Fibroblast of lung (primary cell): ENCODE results near the gene SCGB3A1.

Experiments
- CTCF ChIP-seq, 2 donors: IDR thresholded peaks in 1 of 2; conservative IDR thresholded peaks in 1 of 2; 1 replicate in 1 of 2; 2 replicates in 1 of 2; pipeline ENCODE4 v1.5.1; 2011 to 2012; ENCODE audit warnings: low read length in 2 of 2, control low read depth in 1 of 2, inconsistent platforms in 1 of 2, low read depth in 1 of 2, mild to moderate bottlenecking in 1 of 2
- EZH2 ChIP-seq: IDR thresholded peaks from 2 replicates; pipeline ENCODE4 v1.5.1; 2012; ENCODE audit warnings: low read length, control low read depth, mild to moderate bottlenecking; ENCODE audit errors: missing control alignments

DNA sequence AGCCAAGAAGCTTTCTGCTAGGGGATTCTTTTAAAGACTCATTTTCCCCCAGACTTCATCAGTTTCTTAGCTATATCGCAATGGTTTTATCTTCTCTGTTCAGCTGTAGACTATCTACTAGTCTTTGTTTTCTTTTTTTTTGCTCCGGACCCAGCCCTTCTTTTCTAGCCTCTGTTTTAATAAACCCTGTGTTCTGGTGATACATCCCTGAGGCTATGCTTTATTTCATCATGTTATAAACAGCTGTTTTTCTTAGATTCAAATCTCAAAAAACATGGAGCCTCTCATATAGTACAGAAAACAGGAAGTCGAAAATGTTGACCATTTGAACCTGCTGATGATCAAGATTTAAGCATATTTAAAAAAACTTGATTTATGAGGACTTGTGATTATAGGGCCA, 37.8 kb downstream of the SCGB3A1 start:
- TF ChIP-seq CTCF (conservative IDR thresholded peaks at IDR 0.05 in 1 of 2, IDR thresholded peaks at IDR 0.05 in 1 of 2; ENCODE audit: low read depth in 1 of 2, low read length in 2 of 2) (no peak), EZH2 (no peak)
